HepG2 (cell line): ENCODE measurements around the gene IL22RA1. TPM values are rescaled to one million over a fixed set of nuclear protein-coding genes. Genes with fewer than 3 reads are reported as not detected.

ENCODE experiments used
- REPIN1 ChIP-seq: sonication (generic); formaldehyde crosslinking; IDR thresholded peaks from 2 replicates; pipeline ENCODE4 v1.8.0; 2022; ENCODE audit warnings: missing genetic modification reagents, low read depth, mild to moderate bottlenecking, borderline replicate concordance
- polyA plus RNA-seq, 8 experiments: library from polyadenylated mRNA; depleted of rRNA in 3 of 8; stranded (reverse) in 7 of 8; unstranded in 1 of 8; fragments of >200 nt; fragmentation: Illumina TruSeq in 4 of 8; extraction: Trizol in 4 of 8; gene quantifications; 2 replicates each; pipeline versions ENCODE4 v1.2.1 to v1.2.3, GENCODE V29; 2011 to 2016; ENCODE audit warnings: low read depth in 4 of 8, missing spikeins in 1 of 8, mixed read lengths in 1 of 8; ENCODE audit not compliant: insufficient read depth in 1 of 8
- total RNA-seq, 5 experiments: library from RNA; depleted of rRNA; stranded (reverse); fragments of >200 nt; fragmentation: Illumina TruSeq; extraction: Trizol; gene quantifications; 2 replicates each; pipeline ENCODE4 v1.2.3, GENCODE V29; 2016; ENCODE audit warnings: low read depth in 1 of 5
- TF ChIP-seq, protein P1 (sequence below): sonication (generic); formaldehyde crosslinking; IDR thresholded peaks from 2 replicates; pipeline ENCODE4 v1.5.1; 2020; ENCODE audit warnings: mild to moderate bottlenecking, missing genetic modification reagents, moderate library complexity
- TF ChIP-seq, protein P2 (sequence below): sonication (generic); formaldehyde crosslinking; IDR thresholded peaks from 2 replicates; pipeline ENCODE4 v1.4.0; 2020; ENCODE audit warnings: low read depth, missing genetic modification reagents

IL22RA1 gene
- total and polyA plus RNA-seq, 2 of the 13 experiments (the other 11 are each of a cell fraction or from before 2014, with no cell fraction given) = 4.4 to 10.2 TPM

- TF ChIP-seq, protein P1, sequence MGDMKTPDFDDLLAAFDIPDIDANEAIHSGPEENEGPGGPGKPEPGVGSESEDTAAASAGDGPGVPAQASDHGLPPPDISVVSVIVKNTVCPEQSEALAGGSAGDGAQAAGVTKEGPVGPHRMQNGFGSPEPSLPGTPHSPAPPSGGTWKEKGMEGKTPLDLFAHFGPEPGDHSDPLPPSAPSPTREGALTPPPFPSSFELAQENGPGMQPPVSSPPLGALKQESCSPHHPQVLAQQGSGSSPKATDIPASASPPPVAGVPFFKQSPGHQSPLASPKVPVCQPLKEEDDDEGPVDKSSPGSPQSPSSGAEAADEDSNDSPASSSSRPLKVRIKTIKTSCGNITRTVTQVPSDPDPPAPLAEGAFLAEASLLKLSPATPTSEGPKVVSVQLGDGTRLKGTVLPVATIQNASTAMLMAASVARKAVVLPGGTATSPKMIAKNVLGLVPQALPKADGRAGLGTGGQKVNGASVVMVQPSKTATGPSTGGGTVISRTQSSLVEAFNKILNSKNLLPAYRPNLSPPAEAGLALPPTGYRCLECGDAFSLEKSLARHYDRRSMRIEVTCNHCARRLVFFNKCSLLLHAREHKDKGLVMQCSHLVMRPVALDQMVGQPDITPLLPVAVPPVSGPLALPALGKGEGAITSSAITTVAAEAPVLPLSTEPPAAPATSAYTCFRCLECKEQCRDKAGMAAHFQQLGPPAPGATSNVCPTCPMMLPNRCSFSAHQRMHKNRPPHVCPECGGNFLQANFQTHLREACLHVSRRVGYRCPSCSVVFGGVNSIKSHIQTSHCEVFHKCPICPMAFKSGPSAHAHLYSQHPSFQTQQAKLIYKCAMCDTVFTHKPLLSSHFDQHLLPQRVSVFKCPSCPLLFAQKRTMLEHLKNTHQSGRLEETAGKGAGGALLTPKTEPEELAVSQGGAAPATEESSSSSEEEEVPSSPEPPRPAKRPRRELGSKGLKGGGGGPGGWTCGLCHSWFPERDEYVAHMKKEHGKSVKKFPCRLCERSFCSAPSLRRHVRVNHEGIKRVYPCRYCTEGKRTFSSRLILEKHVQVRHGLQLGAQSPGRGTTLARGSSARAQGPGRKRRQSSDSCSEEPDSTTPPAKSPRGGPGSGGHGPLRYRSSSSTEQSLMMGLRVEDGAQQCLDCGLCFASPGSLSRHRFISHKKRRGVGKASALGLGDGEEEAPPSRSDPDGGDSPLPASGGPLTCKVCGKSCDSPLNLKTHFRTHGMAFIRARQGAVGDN (CRISPR knock-in tag) = peak; percentile 21; the same call in 1 of the 2 replicates
- TF ChIP-seq REPIN1 = no peak
- TF ChIP-seq, protein P2, sequence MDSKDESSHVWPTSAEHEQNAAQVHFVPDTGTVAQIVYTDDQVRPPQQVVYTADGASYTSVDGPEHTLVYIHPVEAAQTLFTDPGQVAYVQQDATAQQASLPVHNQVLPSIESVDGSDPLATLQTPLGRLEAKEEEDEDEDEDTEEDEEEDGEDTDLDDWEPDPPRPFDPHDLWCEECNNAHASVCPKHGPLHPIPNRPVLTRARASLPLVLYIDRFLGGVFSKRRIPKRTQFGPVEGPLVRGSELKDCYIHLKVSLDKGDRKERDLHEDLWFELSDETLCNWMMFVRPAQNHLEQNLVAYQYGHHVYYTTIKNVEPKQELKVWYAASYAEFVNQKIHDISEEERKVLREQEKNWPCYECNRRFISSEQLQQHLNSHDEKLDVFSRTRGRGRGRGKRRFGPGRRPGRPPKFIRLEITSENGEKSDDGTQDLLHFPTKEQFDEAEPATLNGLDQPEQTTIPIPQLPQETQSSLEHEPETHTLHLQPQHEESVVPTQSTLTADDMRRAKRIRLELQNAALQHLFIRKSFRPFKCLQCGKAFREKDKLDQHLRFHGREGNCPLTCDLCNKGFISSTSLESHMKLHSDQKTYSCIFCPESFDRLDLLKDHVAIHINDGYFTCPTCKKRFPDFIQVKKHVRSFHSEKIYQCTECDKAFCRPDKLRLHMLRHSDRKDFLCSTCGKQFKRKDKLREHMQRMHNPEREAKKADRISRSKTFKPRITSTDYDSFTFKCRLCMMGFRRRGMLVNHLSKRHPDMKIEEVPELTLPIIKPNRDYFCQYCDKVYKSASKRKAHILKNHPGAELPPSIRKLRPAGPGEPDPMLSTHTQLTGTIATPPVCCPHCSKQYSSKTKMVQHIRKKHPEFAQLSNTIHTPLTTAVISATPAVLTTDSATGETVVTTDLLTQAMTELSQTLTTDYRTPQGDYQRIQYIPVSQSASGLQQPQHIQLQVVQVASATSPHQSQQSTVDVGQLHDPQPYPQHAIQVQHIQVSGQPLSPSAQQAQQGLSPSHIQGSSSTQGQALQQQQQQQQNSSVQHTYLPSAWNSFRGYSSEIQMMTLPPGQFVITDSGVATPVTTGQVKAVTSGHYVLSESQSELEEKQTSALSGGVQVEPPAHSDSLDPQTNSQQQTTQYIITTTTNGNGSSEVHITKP (CRISPR knock-in tag) = no peak
Observed at GRCh38 chr1:24110642-24111261, 32.2 kb downstream of the IL22RA1 start (continued).
